Right lobe of liver (tissue), 4 donors: ENCODE measurements around the gene PLAA.

Experiments used
- POLR2A ChIP-seq: fragments of 450-650 bp; IDR thresholded peaks from one replicate; pipeline ENCODE4 v1.6.1; 2017; ENCODE audit warnings: antibody characterized with exemption, mild to moderate bottlenecking
- TF ChIP-seq, protein P1 (sequence below), 4 donors: fragments of 200-600 bp in 3 of 4; fragments of 450-650 bp in 1 of 4; IDR thresholded peaks; one replicate each; pipeline versions ENCODE4 v1.5.1 to v1.8.0; 2016 to 2022; ENCODE audit warnings: antibody characterized with exemption in 4 of 4, mild to moderate bottlenecking in 2 of 4
- donor health status: DM: no; HTN: no; CAD: no.
- donor health status: DM: no; HTN: no; CAD: no.
- donor health status: DM: no; HTN: yes; CAD: no.

DNA sequence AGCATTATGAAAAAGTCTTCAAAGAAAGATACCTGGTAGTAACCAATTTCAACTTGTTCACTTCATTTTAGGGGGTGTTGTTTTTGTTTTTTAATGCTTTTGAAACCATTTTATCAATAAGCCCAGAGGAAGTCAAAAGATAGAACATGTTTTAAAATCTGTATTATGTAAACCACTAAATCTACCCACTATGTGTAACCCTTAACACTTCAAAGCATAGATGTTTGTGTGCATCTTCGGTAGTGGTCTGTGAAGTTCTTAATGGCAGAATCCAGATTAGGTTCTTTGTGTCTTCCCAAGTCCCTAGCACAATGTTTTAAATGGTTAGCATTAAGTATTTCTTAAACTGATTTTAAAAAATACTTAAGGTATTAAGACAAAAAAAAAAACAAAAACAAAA lies 6.3 kb downstream of the PLAA start:
- TF ChIP-seq POLR2A, result no peak
- TF ChIP-seq, protein P1, sequence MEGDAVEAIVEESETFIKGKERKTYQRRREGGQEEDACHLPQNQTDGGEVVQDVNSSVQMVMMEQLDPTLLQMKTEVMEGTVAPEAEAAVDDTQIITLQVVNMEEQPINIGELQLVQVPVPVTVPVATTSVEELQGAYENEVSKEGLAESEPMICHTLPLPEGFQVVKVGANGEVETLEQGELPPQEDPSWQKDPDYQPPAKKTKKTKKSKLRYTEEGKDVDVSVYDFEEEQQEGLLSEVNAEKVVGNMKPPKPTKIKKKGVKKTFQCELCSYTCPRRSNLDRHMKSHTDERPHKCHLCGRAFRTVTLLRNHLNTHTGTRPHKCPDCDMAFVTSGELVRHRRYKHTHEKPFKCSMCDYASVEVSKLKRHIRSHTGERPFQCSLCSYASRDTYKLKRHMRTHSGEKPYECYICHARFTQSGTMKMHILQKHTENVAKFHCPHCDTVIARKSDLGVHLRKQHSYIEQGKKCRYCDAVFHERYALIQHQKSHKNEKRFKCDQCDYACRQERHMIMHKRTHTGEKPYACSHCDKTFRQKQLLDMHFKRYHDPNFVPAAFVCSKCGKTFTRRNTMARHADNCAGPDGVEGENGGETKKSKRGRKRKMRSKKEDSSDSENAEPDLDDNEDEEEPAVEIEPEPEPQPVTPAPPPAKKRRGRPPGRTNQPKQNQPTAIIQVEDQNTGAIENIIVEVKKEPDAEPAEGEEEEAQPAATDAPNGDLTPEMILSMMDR (IDR thresholded peaks at IDR 0.05), result no peak
